Effector memory CD8-positive, alpha-beta T cell (primary cell): ENCODE measurements around the gene BLOC1S3.

ENCODE experiments used
- ATAC-seq: fragments of 150-1000 bp; cut with Tn5 transposase; replicated peaks from 2 replicates; pipeline ENCODE4 v1.10.0; 2021; ENCODE audit warnings: mild to moderate bottlenecking, moderate library complexity
- DNase-seq, 3 experiments: peaks; one replicate each; pipeline ENCODE4 v3.0.0; 2021
- H3K27ac Mint-ChIP-seq, 2 donors: one replicate each; pipeline ENCODE4 v1.8.0; 2022; ENCODE audit warnings: mild to moderate bottlenecking in 2 of 2, mixed read lengths in 2 of 2, moderate library complexity in 2 of 2
- H3K27me3 Mint-ChIP-seq, 2 donors: one replicate each; pipeline ENCODE4 v1.8.0; 2022; ENCODE audit warnings: mixed read lengths in 2 of 2
- H3K36me3 Mint-ChIP-seq: one replicate; pipeline ENCODE4 v1.8.0; 2022; ENCODE audit warnings: mild to moderate bottlenecking, moderate library complexity, mixed read lengths; ENCODE audit not compliant: insufficient read depth
- H3K4me1 Mint-ChIP-seq, 2 donors: one replicate each; pipeline ENCODE4 v1.8.0; 2022; ENCODE audit warnings: low read depth in 2 of 2, mixed read lengths in 2 of 2
- H3K4me3 Mint-ChIP-seq, 2 donors: one replicate each; pipeline ENCODE4 v1.8.0; 2022; ENCODE audit warnings: mild to moderate bottlenecking in 2 of 2, mixed read lengths in 2 of 2, moderate library complexity in 2 of 2
- H3K9me3 Mint-ChIP-seq, 2 donors: one replicate each; pipeline ENCODE4 v1.8.0; 2022; ENCODE audit warnings: mixed read lengths in 2 of 2
- total RNA-seq, 9 experiments: gene quantifications; one replicate each; lab custom pipeline; 2026; lab: John Stamatoyannopoulos, UW

BLOC1S3 gene, protein sequence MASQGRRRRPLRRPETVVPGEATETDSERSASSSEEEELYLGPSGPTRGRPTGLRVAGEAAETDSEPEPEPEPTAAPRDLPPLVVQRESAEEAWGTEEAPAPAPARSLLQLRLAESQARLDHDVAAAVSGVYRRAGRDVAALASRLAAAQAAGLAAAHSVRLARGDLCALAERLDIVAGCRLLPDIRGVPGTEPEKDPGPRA
- 7.4 to 18.6 (median 8.4) reads per million in 9 experiments for total RNA-seq

DNA sequence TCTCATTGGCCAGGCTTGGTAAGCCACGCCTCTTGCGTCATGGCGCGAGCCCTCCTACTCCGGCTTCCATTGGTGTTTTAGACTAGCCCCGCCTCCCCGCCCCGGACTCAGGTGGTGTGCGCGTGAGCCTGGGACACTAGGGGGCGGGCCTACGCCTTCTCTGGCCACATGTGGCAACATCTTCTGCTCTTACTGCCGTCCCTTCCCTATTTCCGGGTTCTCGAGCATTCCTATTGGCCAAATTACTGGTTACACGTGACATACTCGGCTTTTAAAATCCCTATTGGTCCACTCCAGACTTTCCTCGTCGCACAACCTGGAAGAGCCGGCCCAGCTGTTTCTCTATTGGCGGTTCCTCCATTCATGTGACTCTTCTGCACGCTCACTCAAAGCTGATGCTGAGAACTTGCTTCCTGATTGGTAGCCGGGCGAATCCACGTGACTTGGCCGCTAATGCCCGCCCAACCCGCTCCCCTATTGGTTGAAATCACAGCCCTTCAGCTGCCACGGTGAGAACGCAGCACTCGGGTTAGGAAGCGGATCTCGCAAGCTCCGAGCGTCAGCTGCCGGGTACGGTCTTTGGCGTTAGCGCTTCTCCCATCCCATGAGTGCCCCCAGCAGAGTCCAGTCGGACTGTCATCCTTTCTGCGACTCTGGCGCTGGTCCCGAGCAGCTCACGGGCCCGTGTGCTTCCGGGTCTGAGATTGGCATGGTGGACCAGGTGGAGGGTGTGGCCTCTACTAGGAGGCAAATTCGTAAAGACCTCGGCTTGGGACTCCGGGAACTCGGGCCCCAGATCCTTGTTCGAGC is at the start of gene BLOC1S3:
BLOC1S3 (plus strand) TSS at position 523 of the 810 bp plus-strand sequence. CDS start 513 bp downstream, outside the sequence.
- Mint-ChIP-seq H3K9me3 (no peaks in the 10 kb centered on the region), H3K4me3 (peak within 1 kb of the TSS; percentile 79 to 86), H3K36me3 (peaks cover 31% of the 10 kb centered on the region), H3K27me3 (no peaks in the 10 kb centered on the region), H3K4me1 (peaks cover 18 to 30% of the 10 kb centered on the region in 2 donors), H3K27ac (peak within 1 kb of the TSS; percentile 89 to 90)
- ATAC-seq, result peak; percentile 81
- peak; percentile 99 to 100 (median 99) for DNase-seq

DNA sequence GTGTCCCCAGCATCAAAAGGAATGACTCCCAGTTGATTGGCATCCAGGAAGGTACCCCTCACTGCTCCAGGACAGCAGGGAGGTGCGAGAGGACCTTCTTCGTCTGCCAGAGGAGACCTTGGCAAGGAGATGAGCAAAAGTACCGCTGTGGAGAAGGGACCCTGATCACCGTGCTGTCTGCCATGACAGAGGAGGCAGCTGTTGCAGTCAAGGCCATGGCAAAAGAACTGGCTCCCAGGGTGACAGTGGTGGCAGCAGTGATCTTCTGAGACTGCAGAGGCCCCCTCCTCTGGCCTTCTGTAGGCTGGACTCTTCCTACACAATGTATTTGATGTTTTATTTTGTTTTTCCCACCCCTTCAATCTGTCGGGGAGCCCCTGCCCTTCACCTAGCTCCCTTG is 49.8 kb upstream of the BLOC1S3 start:
- Mint-ChIP-seq H3K36me3 (peaks cover 3% of the 10 kb centered on the region), H3K4me3 (no peak overlapping the region), H3K4me1 (peaks cover 9 to 14% of the 10 kb centered on the region in 2 donors), H3K27me3 (no peaks in the 10 kb centered on the region), H3K9me3 (no peaks in the 10 kb centered on the region), H3K27ac (no peak overlapping the region)
- ATAC-seq, result no peak
- no peak for DNase-seq

DNA sequence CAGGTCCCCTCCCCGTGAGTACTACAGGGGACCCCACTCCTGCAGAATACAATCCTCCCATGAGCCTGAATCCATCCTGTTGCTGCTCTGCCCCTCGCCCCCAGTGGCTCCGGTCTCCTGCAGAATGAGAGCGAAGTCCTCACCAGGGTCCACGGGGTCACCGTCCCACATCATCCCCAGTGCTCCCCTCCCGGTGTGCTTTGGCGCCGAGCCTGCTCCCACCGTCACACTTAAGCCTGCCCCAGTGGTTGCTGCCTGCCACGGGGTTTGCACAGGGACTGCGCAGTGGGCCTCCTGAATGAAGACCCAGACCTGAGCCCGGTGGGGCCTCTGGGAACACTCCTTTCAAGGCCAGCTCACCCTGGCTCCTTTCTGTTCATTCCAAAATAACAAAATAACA is 48.3 kb upstream of the BLOC1S3 start:
- DNase-seq (no peak), ATAC-seq (no peak)
- Mint-ChIP-seq H3K27ac (peak overlapping the region in 1 of 2 donors; percentile 17), H3K4me1 (peaks cover 9 to 14% of the 10 kb centered on the region in 2 donors), H3K36me3 (peaks cover 3% of the 10 kb centered on the region), H3K27me3 (no peaks in the 10 kb centered on the region), H3K4me3 (no peak overlapping the region), H3K9me3 (no peaks in the 10 kb centered on the region)

DNA sequence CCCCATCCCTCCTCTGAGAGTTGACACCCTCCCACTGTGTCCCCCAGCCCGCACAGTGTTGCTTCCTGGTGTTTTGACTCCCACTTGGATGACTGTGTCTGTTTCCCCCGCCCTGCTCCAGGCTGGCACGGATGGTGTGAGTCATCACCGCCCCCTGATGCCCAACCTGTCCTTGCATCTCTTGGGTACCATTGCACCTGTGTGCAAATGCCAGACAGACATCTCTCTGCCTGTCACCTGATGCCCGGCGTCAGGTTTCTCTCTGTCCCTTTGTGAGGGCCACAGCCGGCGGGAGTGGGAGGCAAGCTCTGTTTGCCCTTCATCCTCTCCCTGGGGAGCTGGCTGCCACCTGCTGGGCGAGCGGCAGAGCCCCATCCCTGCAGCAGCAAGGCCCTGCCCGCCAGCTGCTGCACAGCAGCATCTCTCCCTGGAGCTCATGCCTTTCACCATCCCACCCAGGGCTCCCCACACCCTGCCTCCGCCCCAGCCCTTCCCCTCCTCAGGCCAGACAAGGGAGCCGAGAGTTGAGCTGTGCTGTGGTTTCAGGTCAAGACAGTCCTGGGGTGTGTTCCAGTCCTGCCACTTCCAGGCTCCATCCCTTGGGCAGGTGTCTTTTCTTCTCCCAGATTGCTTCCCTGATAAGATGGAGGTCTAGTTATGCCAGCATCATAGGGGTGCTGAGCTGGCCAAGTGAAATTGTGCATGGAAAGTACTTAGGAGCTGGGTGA is 47.5 kb upstream of the BLOC1S3 start:
- H3K27ac Mint-ChIP-seq, result peak overlapping the region in 1 of 2 donors; percentile 17
- no peaks in the 10 kb centered on the region for H3K9me3 Mint-ChIP-seq
- H3K27me3 Mint-ChIP-seq, result no peaks in the 10 kb centered on the region

DNA sequence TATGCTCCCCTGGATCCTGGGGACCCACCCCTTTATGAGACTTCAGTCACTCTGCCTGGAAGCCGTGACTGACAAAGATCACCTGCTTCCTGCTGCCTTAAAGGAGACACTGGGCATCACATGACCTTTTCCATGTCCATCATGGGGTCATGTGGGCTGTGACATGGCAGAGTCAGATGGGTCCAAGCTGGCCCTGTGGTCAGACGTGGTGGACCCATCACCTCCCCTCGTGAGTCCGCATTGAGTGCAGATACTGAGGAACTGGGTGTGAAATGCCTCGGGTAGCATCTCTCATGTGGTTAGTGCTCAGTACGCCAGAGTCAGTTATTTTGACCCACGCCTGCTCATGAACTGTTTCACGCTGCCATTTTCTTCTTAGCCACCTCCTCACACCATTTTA is 44.9 kb upstream of the BLOC1S3 start:
- H3K27me3 Mint-ChIP-seq, result no peaks in the 10 kb centered on the region
- ATAC-seq (no peak), DNase-seq (no peak)
- peak overlapping the region in 1 of 2 donors; percentile 35 for H3K27ac Mint-ChIP-seq
- no peak overlapping the region for H3K4me3 Mint-ChIP-seq
- peaks cover 6% of the 10 kb centered on the region for H3K36me3 Mint-ChIP-seq
- H3K4me1 Mint-ChIP-seq, result peaks cover 5 to 10% of the 10 kb centered on the region in 2 donors
- H3K9me3 Mint-ChIP-seq, result no peaks in the 10 kb centered on the region

More for the DNA sequence above, 47.5 kb upstream of the BLOC1S3 start:
- Mint-ChIP-seq H3K4me3 (no peak overlapping the region), H3K36me3 (peaks cover 3% of the 10 kb centered on the region), H3K4me1 (peaks cover 9% of the 10 kb centered on the region in 2 donors)
- no peak for DNase-seq
- no peak for ATAC-seq

DNA sequence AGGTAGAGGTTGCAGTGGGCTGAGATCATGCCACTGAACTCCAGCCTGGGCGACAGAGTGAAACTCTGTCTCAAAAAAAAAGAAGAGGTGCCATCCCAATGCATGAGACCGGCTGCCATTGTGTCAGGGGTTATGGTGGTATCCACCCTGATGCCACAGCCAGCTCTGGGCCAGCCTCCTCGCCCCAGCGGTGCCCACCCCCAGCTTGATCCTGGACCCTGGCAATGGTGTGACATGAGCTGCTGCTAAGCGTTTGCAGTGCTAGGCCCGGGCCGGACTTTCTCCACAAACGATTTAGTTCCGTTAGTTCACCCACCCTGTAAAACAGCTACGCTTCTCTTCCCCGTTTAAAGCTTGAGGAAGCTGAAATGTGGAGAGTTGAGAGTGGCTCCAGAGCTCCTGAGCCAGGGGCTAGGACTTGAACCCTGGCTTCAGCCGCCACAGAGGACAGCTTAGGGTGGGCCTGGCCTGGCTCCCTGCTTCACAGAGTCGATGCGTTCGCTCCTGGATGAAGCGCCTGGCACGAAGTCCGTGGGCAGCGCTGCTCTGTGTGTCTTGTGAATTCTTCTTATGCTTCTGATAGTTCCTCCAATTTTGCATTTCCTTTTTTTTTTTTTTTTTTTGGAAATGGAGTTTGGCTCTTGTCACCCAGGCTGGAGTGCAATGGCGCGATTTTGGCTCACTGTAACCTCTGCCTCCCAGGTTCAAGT is 43.3 kb upstream of the BLOC1S3 start:
- Mint-ChIP-seq H3K36me3 (peaks cover 5% of the 10 kb centered on the region), H3K27ac (no peak overlapping the region), H3K27me3 (no peaks in the 10 kb centered on the region), H3K9me3 (no peaks in the 10 kb centered on the region), H3K4me1 (peaks cover 5 to 10% of the 10 kb centered on the region in 2 donors), H3K4me3 (no peak overlapping the region)
- DNase-seq (no peak), ATAC-seq (no peak)

DNA sequence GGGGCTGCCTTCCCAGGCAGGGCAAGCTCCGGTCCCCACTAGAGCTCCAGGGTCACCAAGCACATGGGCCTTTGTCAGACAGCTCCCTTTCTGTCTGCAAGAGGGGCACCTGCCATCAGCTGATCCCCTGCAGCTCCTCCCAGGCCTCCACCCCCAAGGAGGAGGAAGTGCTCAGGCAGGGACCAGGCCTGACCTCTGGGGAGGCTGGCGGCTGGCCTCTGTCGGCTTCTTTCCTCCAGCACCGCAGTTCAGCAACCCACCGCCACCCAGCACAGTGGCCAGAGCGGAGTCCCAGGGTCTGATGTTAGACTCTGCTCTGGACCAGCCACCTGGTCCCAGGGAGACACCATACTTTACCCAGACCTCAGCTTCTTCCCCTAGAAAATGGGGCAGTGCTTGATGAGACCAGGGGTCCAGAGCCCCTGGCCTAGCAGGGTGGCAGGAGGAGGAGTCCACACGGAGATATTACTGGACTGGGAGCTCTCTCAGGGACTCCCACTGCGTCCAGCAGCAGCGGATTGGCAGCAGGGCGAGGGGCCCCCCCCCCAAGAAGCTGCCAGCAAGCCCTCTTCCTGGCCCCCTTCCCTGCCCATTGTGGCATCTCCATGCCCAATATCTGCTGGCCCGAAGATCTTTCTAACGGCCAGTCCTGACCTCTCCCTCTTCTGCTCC is 41.9 kb upstream of the BLOC1S3 start:
- peaks cover 5 to 11% of the 10 kb centered on the region in 2 donors for H3K4me1 Mint-ChIP-seq
- peak overlapping the region in 1 of 2 donors; percentile 24 for H3K27ac Mint-ChIP-seq
- H3K36me3 Mint-ChIP-seq, result peaks cover 8% of the 10 kb centered on the region
- H3K9me3 Mint-ChIP-seq, result no peaks in the 10 kb centered on the region
- ATAC-seq, result no peak
- no peak overlapping the region for H3K4me3 Mint-ChIP-seq
- H3K27me3 Mint-ChIP-seq, result no peaks in the 10 kb centered on the region
- DNase-seq, result no peak

DNA sequence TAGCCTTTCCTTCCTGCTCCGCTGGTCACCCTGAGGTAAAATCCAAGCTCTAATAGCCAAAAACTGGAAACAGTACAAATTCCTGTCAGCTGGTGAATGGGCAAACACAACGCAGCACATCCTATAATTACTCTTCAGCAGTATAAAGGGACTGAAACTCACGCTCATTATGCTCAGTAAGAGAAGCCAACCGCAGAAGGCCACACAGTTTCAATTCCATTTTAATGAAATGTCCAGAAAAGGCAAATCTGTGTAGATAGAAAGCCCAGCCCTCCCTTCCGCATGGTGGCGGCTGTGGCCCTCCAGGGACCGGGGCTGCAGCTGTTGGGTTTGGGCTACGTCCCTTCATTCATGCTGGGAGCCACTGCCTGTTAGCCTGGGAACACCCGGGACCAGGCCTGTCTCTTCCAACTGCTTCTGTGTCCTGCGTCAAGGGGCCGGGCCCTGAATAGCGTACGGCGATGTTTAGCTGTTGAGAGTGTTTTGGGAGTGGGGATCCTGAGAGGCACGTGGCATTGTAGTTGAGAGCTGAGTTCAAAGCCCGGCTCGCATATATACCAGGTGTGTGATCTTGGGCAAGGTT is 41.3 kb upstream of the BLOC1S3 start:
- Mint-ChIP-seq H3K4me1 (peaks cover 5 to 12% of the 10 kb centered on the region in 2 donors), H3K27me3 (no peaks in the 10 kb centered on the region), H3K36me3 (peaks cover 9% of the 10 kb centered on the region), H3K4me3 (no peak overlapping the region), H3K27ac (peak overlapping the region in 1 of 2 donors; percentile 24), H3K9me3 (no peaks in the 10 kb centered on the region)
- DNase-seq (no peak), ATAC-seq (no peak)

DNA sequence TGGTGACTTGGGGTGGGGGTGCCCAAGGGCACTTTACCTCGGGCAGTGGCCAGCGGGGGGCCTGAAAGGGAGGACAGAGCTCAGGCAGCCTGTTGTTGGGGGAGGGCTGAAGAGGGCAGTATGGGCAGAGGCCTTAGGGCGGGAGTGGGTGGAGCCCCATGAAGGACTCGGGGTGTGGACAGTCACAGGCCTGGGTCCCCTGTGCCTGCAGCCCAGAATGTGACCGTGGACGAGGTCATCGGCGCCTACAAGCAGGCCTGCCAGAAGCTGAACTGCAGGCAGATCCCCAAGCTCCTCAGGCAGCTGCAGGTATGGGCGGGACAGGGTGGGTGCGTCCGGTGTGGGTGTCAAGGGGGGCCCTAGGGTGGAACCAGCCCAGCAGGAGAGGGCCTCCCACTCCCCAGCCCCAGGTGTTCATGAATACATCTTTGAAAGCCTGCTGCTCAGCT is 40.3 kb upstream of the BLOC1S3 start:
- no peaks in the 10 kb centered on the region for H3K27me3 Mint-ChIP-seq
- no peak overlapping the region for H3K4me3 Mint-ChIP-seq
- ATAC-seq, result no peak
- H3K9me3 Mint-ChIP-seq, result no peaks in the 10 kb centered on the region
- H3K27ac Mint-ChIP-seq, result no peak overlapping the region
- no peak for DNase-seq
- H3K4me1 Mint-ChIP-seq, result peaks cover 10 to 14% of the 10 kb centered on the region in 2 donors
- peaks cover 9% of the 10 kb centered on the region for H3K36me3 Mint-ChIP-seq

DNA sequence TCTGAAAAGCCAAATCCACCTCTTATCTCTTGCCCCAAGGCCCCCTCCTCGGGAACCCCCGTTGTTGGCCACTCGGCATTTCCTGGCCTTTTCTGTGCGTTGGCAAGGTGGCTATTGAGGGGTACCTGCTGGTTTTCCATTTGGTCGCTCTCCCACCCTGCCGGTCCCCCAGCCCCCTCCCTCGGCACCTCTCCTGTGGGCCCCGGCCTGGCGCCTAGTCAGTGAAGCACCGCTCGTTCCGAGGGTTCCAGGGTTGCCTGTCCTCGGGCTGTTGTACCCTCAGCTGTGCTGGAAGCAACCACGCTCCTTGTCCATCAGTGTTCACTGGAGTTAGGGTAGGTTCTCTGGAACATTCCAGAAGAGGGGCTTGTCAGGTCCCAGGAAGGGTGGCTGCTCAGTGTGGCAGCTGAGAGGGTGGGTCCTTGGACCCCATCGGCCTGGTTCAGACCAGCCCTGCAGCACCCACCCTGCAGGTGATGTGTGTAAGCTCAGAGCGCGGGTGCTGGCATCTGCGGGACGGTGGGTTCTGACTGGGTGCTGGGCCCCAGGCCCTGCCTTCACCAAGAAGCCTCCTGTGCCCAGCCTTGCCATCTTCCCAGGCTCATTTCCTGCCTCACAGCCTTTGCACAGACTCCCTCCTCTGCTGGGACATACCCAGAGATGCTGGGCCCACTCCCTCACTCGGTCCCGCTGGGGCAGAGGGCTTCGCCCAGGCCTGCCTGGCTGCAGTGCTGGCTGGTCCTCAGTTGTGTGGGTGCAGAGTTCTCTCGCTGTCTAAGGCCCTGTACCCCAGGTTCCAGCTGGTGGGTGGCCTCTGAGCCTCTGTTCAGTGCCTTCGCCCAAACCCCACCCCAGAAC is 39.1 kb upstream of the BLOC1S3 start:
- Mint-ChIP-seq H3K36me3 (peaks cover 13% of the 10 kb centered on the region), H3K4me1 (peaks cover 10 to 11% of the 10 kb centered on the region in 2 donors), H3K4me3 (no peak overlapping the region), H3K9me3 (no peaks in the 10 kb centered on the region), H3K27ac (no peak overlapping the region), H3K27me3 (no peaks in the 10 kb centered on the region)
- no peak for ATAC-seq
- DNase-seq, result no peak

DNA sequence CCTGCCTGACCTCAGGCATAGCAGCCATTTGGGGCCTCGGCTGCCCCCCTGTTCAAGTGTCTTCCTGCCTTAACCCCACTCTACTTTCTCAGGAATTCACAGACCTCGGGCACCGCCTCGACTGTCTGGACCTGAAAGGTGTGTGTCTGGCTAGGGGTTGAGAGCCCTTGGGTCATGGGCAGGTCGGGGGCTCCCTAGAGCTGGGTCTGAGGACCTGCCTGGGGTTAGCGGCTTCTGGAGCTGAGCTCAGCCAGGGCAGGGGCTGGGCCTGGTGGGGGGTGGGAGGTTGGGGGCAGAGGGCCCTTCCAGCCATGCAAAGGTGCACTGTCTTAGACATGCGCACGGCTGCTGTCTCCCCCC is 38.5 kb upstream of the BLOC1S3 start:
- no peak overlapping the region for H3K4me3 Mint-ChIP-seq
- no peak for DNase-seq
- H3K4me1 Mint-ChIP-seq, result peaks cover 10 to 11% of the 10 kb centered on the region in 2 donors
- no peaks in the 10 kb centered on the region for H3K27me3 Mint-ChIP-seq
- H3K36me3 Mint-ChIP-seq, result peaks cover 13% of the 10 kb centered on the region
- H3K9me3 Mint-ChIP-seq, result no peaks in the 10 kb centered on the region
- H3K27ac Mint-ChIP-seq, result no peak overlapping the region
- ATAC-seq, result no peak

DNA sequence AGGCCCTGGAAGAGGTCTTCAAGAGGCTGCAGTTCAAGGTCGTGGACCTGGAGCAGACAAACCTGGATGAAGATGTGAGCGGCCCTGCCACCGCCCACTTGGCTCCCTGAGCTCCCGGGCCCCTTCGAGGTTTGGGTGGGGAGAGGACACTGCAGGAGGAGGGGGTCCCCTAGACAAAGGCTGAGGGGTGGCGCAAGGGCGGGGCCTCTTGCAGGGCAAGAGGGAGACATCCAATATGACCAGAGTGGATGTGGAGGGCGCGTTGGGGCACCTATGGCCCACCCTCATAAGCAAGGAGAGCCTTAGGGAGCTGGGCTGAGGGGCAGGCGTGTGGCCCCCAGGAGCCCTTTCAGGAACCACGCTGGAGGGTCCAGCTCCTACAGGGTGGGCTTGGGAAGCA is 38.1 kb upstream of the BLOC1S3 start:
- peaks cover 10 to 11% of the 10 kb centered on the region in 2 donors for H3K4me1 Mint-ChIP-seq
- H3K36me3 Mint-ChIP-seq, result peaks cover 13% of the 10 kb centered on the region
- ATAC-seq, result no peak
- no peaks in the 10 kb centered on the region for H3K9me3 Mint-ChIP-seq
- no peak overlapping the region for H3K27ac Mint-ChIP-seq
- no peak for DNase-seq
- no peaks in the 10 kb centered on the region for H3K27me3 Mint-ChIP-seq
- H3K4me3 Mint-ChIP-seq, result no peak overlapping the region
